ENCODE data around the gene ZNF554. TPM values are rescaled to one million over a fixed set of nuclear protein-coding genes. Genes with fewer than 3 reads are reported as not detected.

Gene ZNF554
- total and polyA plus RNA-seq, 2 donors = 2.5 to 6.0 TPM

DNA sequence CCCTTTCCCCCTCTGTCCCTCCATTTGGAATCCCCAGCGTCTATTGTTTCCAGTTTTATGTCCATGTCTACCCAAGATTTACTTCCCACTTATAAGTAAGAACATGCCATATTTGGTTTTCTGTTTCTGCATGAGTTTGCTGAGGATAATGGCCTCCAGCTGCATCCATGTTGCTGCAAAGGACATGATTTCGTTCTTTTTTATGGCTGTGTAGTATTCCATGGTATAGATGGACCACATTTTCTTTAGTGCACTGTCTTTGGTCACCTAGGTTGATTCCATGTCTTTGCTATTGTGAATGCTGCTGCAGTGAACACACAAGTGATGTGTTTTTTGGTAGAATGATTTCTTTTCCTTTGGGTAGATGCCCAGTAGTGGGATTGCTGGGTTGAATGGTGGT lies 25.4 kb downstream of the ZNF554 start:
- H3K27ac ChIP-seq (ENCODE audit: low read depth) = no peak overlapping the region
- no peaks in the 10 kb centered on the region for H3K36me3 ChIP-seq (ENCODE audit: insufficient read depth)
- no peak for DNase-seq (ENCODE audit: extremely low spot score)
- H3K4me3 ChIP-seq (ENCODE audit: low read depth, low read length) = no peak overlapping the region
- no peaks in the 10 kb centered on the region for H3K4me1 ChIP-seq (ENCODE audit: insufficient read depth)
- WGBS = 96% methylated on average over 2 of the region's 2 CpGs

GRCh38 chr19:2846180-2846894 lies 26.7 kb downstream of the ZNF554 start:
- Histone ChIP-seq H3K4me1 (ENCODE audit: insufficient read depth) (no peaks in the 10 kb centered on the region), H3K27ac (ENCODE audit: low read depth) (no peak overlapping the region), H3K36me3 (ENCODE audit: insufficient read depth) (peaks cover 5% of the 10 kb centered on the region), H3K4me3 (ENCODE audit: low read depth, low read length) (no peak overlapping the region)
- 86% methylated on average over 13 of the region's 13 CpGs for WGBS
- no peak for DNase-seq (ENCODE audit: extremely low spot score)

- Histone ChIP-seq H3K4me1 (ENCODE audit: insufficient read depth) (no peaks in the 10 kb centered on the region), H3K27ac (ENCODE audit: low read depth) (no peak overlapping the region), H3K36me3 (ENCODE audit: insufficient read depth) (peaks cover 14% of the 10 kb centered on the region), H3K4me3 (ENCODE audit: low read depth, low read length) (no peak overlapping the region)
- 88% methylated on average over 3 of the region's 3 CpGs for WGBS
- no peak for DNase-seq (ENCODE audit: extremely low spot score)
These were observed 27.8 kb downstream of the ZNF554 start for GRCh38 chr19:2847507-2847906.

GRCh38 chr19:2848616-2849015 lies 28.9 kb downstream of the ZNF554 start:
- DNase-seq (ENCODE audit: extremely low spot score) = no peak
- Histone ChIP-seq H3K36me3 (ENCODE audit: insufficient read depth) (peaks cover 18% of the 10 kb centered on the region), H3K27ac (ENCODE audit: low read depth) (no peak overlapping the region), H3K4me3 (ENCODE audit: low read depth, low read length) (no peak overlapping the region), H3K4me1 (ENCODE audit: insufficient read depth) (no peaks in the 10 kb centered on the region)
- WGBS = 51% methylated on average over 4 of the region's 4 CpGs

- WGBS = 93% methylated on average over 3 of the region's 3 CpGs
- no peak overlapping the region for H3K4me3 ChIP-seq (ENCODE audit: low read depth, low read length)
- peaks cover 18% of the 10 kb centered on the region for H3K36me3 ChIP-seq (ENCODE audit: insufficient read depth)
- no peak for DNase-seq (ENCODE audit: extremely low spot score)
- no peak overlapping the region for H3K27ac ChIP-seq (ENCODE audit: low read depth)
- no peaks in the 10 kb centered on the region for H3K4me1 ChIP-seq (ENCODE audit: insufficient read depth)
These were observed 30.7 kb downstream of the ZNF554 start for GRCh38 chr19:2850256-2850925.

DNA sequence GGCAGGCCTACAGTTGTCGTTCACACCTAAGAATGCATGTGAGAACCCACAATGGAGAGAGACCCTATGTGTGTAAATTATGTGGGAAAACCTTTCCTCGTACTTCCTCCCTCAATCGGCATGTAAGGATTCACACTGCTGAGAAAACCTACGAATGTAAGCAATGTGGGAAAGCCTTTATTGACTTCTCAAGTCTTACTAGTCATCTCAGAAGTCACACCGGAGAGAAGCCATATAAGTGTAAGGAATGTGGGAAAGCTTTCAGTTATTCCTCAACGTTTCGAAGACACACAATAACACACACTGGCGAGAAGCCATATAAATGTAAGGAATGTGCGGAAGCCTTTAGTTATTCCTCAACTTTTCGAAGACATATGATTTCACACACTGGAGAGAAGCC lies 32.9 kb downstream of the ZNF554 start:
- no peaks in the 10 kb centered on the region for H3K4me1 ChIP-seq (ENCODE audit: insufficient read depth)
- no peak for DNase-seq (ENCODE audit: extremely low spot score)
- no peak overlapping the region for H3K4me3 ChIP-seq (ENCODE audit: low read depth, low read length)
- peaks cover 18% of the 10 kb centered on the region for H3K36me3 ChIP-seq (ENCODE audit: insufficient read depth)
- no peak overlapping the region for H3K27ac ChIP-seq (ENCODE audit: low read depth)
- 98% methylated on average over 10 of the region's 10 CpGs for WGBS

- DNase-seq (ENCODE audit: extremely low spot score) = no peak
- no peaks in the 10 kb centered on the region for H3K4me1 ChIP-seq (ENCODE audit: insufficient read depth)
- H3K36me3 ChIP-seq (ENCODE audit: insufficient read depth) = peaks cover 18% of the 10 kb centered on the region
- WGBS = 99% methylated on average over 11 of the region's 11 CpGs
- H3K27ac ChIP-seq (ENCODE audit: low read depth) = no peak overlapping the region
- H3K4me3 ChIP-seq (ENCODE audit: low read depth, low read length) = no peak overlapping the region
These were observed 33.4 kb downstream of the ZNF554 start for GRCh38 chr19:2853015-2853606.

DNA sequence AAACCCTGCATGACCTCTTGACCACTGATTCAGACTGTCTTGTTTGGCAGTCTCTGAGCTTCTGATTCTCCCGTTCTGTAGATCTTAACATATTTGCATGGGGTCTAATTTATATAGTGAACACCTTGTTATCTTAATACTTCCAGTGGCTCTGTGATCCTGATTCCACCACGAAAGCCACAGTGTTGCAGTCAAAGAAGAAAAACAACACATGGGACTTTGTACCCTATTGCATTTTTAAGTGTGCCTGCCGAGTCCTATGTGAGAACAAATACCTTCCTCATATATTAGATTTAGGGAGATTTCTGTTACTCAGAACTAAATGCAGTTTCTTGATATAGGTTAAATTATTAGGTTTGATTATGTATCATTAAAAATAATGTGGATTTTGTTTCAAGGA lies 35.2 kb downstream of the ZNF554 start:
- H3K4me3 ChIP-seq (ENCODE audit: low read depth, low read length) = no peak overlapping the region
- WGBS = 98% methylated on average over 3 of the region's 3 CpGs
- DNase-seq (ENCODE audit: extremely low spot score) = no peak
- peaks cover 18% of the 10 kb centered on the region for H3K36me3 ChIP-seq (ENCODE audit: insufficient read depth)
- H3K4me1 ChIP-seq (ENCODE audit: insufficient read depth) = no peaks in the 10 kb centered on the region
- no peak overlapping the region for H3K27ac ChIP-seq (ENCODE audit: low read depth)

GRCh38 chr19:2856457-2857050 lies 36.9 kb downstream of the ZNF554 start:
- Histone ChIP-seq H3K36me3 (ENCODE audit: insufficient read depth) (peaks cover 12% of the 10 kb centered on the region), H3K27ac (ENCODE audit: low read depth) (no peak overlapping the region), H3K4me3 (ENCODE audit: low read depth, low read length) (no peak overlapping the region), H3K4me1 (ENCODE audit: insufficient read depth) (no peaks in the 10 kb centered on the region)
- no peak for DNase-seq (ENCODE audit: extremely low spot score)
- 91% methylated on average over 5 of the region's 5 CpGs for WGBS

DNA sequence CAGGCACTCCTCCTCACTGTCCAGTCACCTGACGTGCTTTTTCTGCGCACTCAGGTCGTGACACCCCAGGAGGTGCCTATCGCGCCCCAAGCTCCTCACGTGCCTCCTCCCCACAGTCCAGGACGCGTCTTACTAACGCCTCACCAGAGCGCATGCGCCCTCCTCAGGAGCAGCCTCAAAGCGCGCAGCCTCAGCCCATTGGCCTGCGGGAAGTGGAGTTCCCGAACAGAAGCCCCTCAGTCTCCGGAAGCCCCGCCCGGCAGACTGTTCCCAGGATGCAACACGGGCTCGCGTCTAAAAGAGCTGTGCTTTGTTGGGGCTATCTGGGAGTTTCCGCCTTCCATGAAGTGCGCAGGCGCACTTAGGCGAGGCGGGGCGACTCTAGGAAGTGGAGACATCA lies 39.2 kb downstream of the ZNF554 start:
- no peaks in the 10 kb centered on the region for H3K36me3 ChIP-seq (ENCODE audit: insufficient read depth)
- H3K4me3 ChIP-seq (ENCODE audit: low read depth, low read length) = no peak overlapping the region
- no peak overlapping the region for H3K27ac ChIP-seq (ENCODE audit: low read depth)
- 71% methylated on average over 27 of the region's 27 CpGs for WGBS
- DNase-seq (ENCODE audit: extremely low spot score) = no peak
- no peaks in the 10 kb centered on the region for H3K4me1 ChIP-seq (ENCODE audit: insufficient read depth)

DNA sequence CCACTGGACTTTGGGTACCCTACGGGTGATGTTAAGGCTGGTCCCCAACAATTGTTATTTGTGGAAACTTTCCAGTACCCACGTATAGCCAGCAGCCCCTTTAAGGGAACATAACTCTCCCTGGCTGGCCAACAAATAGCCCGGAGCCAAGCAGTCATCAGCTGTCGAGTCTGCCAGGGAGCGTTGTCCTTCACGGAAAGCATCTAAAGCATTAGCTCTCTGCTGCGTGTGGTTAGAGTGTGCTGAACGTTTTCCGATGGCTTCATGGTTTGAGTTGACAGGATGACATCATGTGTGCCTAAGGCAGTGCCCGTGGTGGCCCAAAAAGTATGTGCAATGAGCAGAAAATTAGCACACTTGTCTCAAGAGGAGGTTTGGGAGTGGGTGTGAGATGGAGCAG lies 44.1 kb downstream of the ZNF554 start:
- H3K27ac ChIP-seq (ENCODE audit: low read depth) = no peak overlapping the region
- 81% methylated on average over 10 of the region's 10 CpGs for WGBS
- H3K4me3 ChIP-seq (ENCODE audit: low read depth, low read length) = no peak overlapping the region
- no peak for DNase-seq (ENCODE audit: extremely low spot score)
- no peaks in the 10 kb centered on the region for H3K4me1 ChIP-seq (ENCODE audit: insufficient read depth)
- no peaks in the 10 kb centered on the region for H3K36me3 ChIP-seq (ENCODE audit: insufficient read depth)

DNA sequence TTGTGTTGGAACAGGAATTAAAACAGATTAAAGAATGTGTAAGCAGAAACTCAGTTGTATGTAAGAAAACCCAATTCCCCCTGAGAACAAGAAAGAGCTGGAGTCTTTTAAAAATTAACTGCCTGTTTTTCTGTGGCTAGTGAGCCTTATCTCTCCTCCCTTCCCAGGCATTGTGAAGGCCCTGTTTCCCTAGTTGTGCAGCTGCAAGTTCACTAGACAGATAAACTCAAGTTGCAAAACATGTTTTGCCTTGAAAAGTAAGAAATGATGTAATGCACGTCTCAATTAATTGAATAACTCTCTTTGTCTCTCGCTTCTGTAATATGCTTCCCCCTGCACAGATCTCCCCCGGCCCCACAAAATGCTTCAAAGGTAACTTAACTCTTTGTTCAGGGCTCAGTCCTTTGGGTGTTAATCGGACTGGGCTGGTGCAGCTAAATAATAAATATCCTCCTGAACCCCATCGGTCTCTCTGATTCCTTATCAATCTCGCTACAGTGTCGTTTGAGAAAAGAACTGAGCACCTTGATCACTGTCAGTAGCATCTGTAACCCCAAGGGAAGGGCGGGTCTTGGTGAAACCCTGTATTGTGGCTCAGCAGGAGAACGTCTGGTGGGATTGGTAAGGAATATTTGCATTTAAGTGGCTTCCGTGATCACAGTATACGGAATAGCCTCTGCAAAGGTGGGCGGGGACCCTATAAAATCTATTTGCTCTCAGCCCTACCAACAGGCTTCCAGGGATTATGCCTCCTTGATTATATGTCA lies 45.8 kb downstream of the ZNF554 start:
- no peak overlapping the region for H3K4me3 ChIP-seq (ENCODE audit: low read depth, low read length)
- H3K27ac ChIP-seq (ENCODE audit: low read depth) = no peak overlapping the region
- no peak for DNase-seq (ENCODE audit: extremely low spot score)
- 64% methylated on average over 12 of the region's 12 CpGs for WGBS
- H3K36me3 ChIP-seq (ENCODE audit: insufficient read depth) = no peaks in the 10 kb centered on the region
- no peaks in the 10 kb centered on the region for H3K4me1 ChIP-seq (ENCODE audit: insufficient read depth)

GRCh38 chr19:2866495-2867024 lies 46.9 kb downstream of the ZNF554 start:
- WGBS = 75% methylated on average over 8 of the region's 8 CpGs
- H3K4me3 ChIP-seq (ENCODE audit: low read depth, low read length) = no peak overlapping the region
- DNase-seq (ENCODE audit: extremely low spot score) = no peak
- no peaks in the 10 kb centered on the region for H3K36me3 ChIP-seq (ENCODE audit: insufficient read depth)
- no peak overlapping the region for H3K27ac ChIP-seq (ENCODE audit: low read depth)
- H3K4me1 ChIP-seq (ENCODE audit: insufficient read depth) = no peaks in the 10 kb centered on the region

All from urinary bladder (tissue), 4 donors.